ENCODE measurements around the gene SEPTIN5.

Gene SEPTIN5

GRCh38 chr22:19740586-19740985 lies 26.3 kb downstream of the SEPTIN5 start:
- H3K27me3 ChIP-seq (ENCODE audit: insufficient read depth, low read depth, severe bottlenecking) = no peaks in the 10 kb centered on the region
- H3K9me3 ChIP-seq (ENCODE audit: severe bottlenecking) = no peaks in the 10 kb centered on the region
- no peak for DNase-seq
- no peak overlapping the region for H3K4me3 ChIP-seq (ENCODE audit: low read depth, low read length)
- H3K27ac ChIP-seq = no peak overlapping the region
- TF ChIP-seq CTCF (IDR thresholded peaks at IDR 0.05; ENCODE audit: low read depth, low read length) = no peak
- no peaks in the 10 kb centered on the region for H3K36me3 ChIP-seq

- Histone ChIP-seq H3K9me3 (ENCODE audit: severe bottlenecking) (no peaks in the 10 kb centered on the region), H3K4me3 (ENCODE audit: low read depth, low read length) (no peak overlapping the region), H3K27ac (no peak overlapping the region), H3K36me3 (no peaks in the 10 kb centered on the region), H3K27me3 (ENCODE audit: insufficient read depth, low read depth, severe bottlenecking) (no peaks in the 10 kb centered on the region)
- no peak for TF ChIP-seq CTCF (IDR thresholded peaks at IDR 0.05; ENCODE audit: low read depth, low read length)
- DNase-seq = no peak
Measured at GRCh38 chr22:19741053-19741452, 26.8 kb downstream of the SEPTIN5 start.

GRCh38 chr22:19742160-19743066 lies 28.1 kb downstream of the SEPTIN5 start:
- Histone ChIP-seq H3K36me3 (no peaks in the 10 kb centered on the region), H3K27me3 (ENCODE audit: insufficient read depth, low read depth, severe bottlenecking) (no peaks in the 10 kb centered on the region), H3K9me3 (ENCODE audit: severe bottlenecking) (no peaks in the 10 kb centered on the region), H3K4me3 (ENCODE audit: low read depth, low read length) (no peak overlapping the region), H3K27ac (no peak overlapping the region)
- TF ChIP-seq CTCF (IDR thresholded peaks at IDR 0.05; ENCODE audit: low read depth, low read length) = no peak
- DNase-seq = no peak

- H3K4me3 ChIP-seq (ENCODE audit: low read depth, low read length) = no peak overlapping the region
- H3K9me3 ChIP-seq (ENCODE audit: severe bottlenecking) = no peaks in the 10 kb centered on the region
- no peak overlapping the region for H3K27ac ChIP-seq
- no peaks in the 10 kb centered on the region for H3K27me3 ChIP-seq (ENCODE audit: insufficient read depth, low read depth, severe bottlenecking)
- no peak for DNase-seq
- H3K36me3 ChIP-seq = no peaks in the 10 kb centered on the region
- no peak for TF ChIP-seq CTCF (IDR thresholded peaks at IDR 0.05; ENCODE audit: low read depth, low read length)
Measured at GRCh38 chr22:19743081-19743480, 28.8 kb downstream of the SEPTIN5 start.

GRCh38 chr22:19743651-19744050 lies 29.3 kb downstream of the SEPTIN5 start:
- no peaks in the 10 kb centered on the region for H3K9me3 ChIP-seq (ENCODE audit: severe bottlenecking)
- DNase-seq = no peak
- H3K27ac ChIP-seq = no peak overlapping the region
- no peaks in the 10 kb centered on the region for H3K36me3 ChIP-seq
- TF ChIP-seq CTCF (IDR thresholded peaks at IDR 0.05; ENCODE audit: low read depth, low read length) = no peak
- no peaks in the 10 kb centered on the region for H3K27me3 ChIP-seq (ENCODE audit: insufficient read depth, low read depth, severe bottlenecking)
- H3K4me3 ChIP-seq (ENCODE audit: low read depth, low read length) = no peak overlapping the region
